NB4 (cell line): ENCODE data around the gene SYNE1.
A peak's percentile ranks its signal among the peaks of the same experiment; 100 is the strongest.

ENCODE experiments used
- MYC ChIP-seq: IDR thresholded peaks from 2 replicates; pipeline ENCODE4 v1.6.1; 2011; ENCODE audit warnings: low read depth, low read length
- POLR2A ChIP-seq: IDR thresholded peaks from 2 replicates; pipeline ENCODE4 v1.6.1; 2011; ENCODE audit warnings: mild to moderate bottlenecking; ENCODE audit not compliant: insufficient read length; ENCODE audit errors: extremely low read depth
- TF ChIP-seq, protein P1 (sequence below): IDR thresholded peaks from one replicate; pipeline ENCODE4 v1.5.1; 2012; ENCODE audit warnings: low read depth, low read length
- TF ChIP-seq, protein P2 (sequence below): IDR thresholded peaks from 2 replicates; pipeline ENCODE4 v1.6.1; 2011; ENCODE audit warnings: low read depth, low read length

DNA sequence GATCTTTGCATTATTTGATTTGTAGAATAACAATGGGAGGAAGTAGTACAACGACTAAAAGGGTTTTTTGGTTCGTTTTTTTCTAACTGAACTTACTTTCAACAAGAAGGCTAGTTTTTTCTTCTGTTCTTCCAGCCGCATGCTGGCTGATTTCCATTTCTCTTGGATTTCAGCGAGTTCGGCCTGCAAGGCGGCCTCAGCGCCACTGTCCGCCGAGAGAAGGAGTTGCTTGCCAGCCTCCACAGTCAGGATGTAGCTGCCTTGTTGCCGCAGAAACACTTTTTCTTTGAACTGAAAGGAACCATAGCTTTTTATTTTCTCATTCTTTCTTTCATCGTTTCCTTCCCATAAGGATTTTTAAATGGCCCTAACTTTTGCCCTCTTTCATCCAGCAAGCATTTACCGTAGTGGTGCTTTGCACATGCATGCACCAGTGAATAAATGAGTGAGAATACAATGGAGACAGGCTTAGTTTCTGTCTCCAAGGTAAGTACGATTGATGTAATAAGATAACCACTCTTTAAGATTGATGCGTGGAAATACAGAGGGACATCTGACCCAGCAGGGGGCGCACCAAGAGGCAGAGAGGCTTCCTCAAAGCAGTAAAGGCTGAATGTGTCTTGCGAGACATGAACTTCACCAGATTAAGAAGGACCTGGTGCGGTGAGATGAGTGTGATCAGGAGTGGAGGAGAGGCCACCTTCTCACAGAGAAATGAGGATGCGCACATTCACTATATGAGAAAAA is 430.9 kb downstream of the SYNE1 start:
- TF ChIP-seq, protein P1, sequence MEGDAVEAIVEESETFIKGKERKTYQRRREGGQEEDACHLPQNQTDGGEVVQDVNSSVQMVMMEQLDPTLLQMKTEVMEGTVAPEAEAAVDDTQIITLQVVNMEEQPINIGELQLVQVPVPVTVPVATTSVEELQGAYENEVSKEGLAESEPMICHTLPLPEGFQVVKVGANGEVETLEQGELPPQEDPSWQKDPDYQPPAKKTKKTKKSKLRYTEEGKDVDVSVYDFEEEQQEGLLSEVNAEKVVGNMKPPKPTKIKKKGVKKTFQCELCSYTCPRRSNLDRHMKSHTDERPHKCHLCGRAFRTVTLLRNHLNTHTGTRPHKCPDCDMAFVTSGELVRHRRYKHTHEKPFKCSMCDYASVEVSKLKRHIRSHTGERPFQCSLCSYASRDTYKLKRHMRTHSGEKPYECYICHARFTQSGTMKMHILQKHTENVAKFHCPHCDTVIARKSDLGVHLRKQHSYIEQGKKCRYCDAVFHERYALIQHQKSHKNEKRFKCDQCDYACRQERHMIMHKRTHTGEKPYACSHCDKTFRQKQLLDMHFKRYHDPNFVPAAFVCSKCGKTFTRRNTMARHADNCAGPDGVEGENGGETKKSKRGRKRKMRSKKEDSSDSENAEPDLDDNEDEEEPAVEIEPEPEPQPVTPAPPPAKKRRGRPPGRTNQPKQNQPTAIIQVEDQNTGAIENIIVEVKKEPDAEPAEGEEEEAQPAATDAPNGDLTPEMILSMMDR = peak; percentile 74
- TF ChIP-seq POLR2A (no peak), MYC (no peak)
- TF ChIP-seq, protein P2, sequence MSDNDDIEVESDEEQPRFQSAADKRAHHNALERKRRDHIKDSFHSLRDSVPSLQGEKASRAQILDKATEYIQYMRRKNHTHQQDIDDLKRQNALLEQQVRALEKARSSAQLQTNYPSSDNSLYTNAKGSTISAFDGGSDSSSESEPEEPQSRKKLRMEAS = no peak
